ENCODE results near the gene CC2D2A.

Gene CC2D2A

GRCh38 chr4:15425520-15425919, 44.2 kb upstream of the CC2D2A start:
- DNase-seq (ENCODE audit: low read depth in 1 of 2, low spot score in 1 of 2) = no peak
- Histone ChIP-seq H3K4me3 (replicated peaks; ENCODE audit: insufficient read depth, low read length) (no peak overlapping the region), H3K27me3 (ENCODE audit: insufficient read depth, poor library complexity, severe bottlenecking) (no peaks in the 10 kb centered on the region), H3K27ac (replicated peaks) (no peak overlapping the region)
- no peak for TF ChIP-seq POLR2AphosphoS5 (IDR thresholded peaks at IDR 0.05; ENCODE audit: low read depth)
- TF ChIP-seq, protein P1, sequence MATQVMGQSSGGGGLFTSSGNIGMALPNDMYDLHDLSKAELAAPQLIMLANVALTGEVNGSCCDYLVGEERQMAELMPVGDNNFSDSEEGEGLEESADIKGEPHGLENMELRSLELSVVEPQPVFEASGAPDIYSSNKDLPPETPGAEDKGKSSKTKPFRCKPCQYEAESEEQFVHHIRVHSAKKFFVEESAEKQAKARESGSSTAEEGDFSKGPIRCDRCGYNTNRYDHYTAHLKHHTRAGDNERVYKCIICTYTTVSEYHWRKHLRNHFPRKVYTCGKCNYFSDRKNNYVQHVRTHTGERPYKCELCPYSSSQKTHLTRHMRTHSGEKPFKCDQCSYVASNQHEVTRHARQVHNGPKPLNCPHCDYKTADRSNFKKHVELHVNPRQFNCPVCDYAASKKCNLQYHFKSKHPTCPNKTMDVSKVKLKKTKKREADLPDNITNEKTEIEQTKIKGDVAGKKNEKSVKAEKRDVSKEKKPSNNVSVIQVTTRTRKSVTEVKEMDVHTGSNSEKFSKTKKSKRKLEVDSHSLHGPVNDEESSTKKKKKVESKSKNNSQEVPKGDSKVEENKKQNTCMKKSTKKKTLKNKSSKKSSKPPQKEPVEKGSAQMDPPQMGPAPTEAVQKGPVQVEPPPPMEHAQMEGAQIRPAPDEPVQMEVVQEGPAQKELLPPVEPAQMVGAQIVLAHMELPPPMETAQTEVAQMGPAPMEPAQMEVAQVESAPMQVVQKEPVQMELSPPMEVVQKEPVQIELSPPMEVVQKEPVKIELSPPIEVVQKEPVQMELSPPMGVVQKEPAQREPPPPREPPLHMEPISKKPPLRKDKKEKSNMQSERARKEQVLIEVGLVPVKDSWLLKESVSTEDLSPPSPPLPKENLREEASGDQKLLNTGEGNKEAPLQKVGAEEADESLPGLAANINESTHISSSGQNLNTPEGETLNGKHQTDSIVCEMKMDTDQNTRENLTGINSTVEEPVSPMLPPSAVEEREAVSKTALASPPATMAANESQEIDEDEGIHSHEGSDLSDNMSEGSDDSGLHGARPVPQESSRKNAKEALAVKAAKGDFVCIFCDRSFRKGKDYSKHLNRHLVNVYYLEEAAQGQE (IDR thresholded peaks at IDR 0.05; ENCODE audit: insufficient replicate concordance, low read depth) = no peak
- no peak for TF ChIP-seq CTCF (IDR thresholded peaks at IDR 0.05; ENCODE audit: insufficient read depth, low read length)
- TF ChIP-seq SPI1 (IDR thresholded peaks at IDR 0.05; ENCODE audit: borderline replicate concordance, low read depth) = no peak
- TF ChIP-seq GABPA (IDR thresholded peaks at IDR 0.05; ENCODE audit: low read depth) = no peak

DNA sequence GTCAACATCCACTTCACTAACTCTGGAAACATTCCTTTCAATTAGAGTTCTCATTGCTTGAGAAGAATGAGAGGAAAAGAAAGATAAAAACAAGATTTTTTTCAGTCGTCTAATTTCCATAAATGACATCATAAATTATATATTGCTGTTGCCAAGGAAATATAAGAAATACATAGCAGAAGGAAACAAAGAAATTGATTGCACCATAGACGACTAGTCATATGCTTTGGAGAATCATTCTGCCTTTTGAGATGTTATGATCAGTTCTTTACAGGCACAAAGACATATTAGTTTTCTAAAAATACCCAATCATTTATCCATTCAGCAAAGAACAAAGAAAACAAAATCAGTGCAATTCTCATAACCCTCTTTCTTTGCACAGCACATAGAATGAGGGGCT, 42.5 kb upstream of the CC2D2A start:
- Histone ChIP-seq H3K4me3 (replicated peaks; ENCODE audit: insufficient read depth, low read length) (no peak overlapping the region), H3K27ac (replicated peaks) (no peak overlapping the region), H3K27me3 (ENCODE audit: insufficient read depth, poor library complexity, severe bottlenecking) (no peaks in the 10 kb centered on the region)
- DNase-seq (ENCODE audit: low read depth in 1 of 2, low spot score in 1 of 2) = no peak
- TF ChIP-seq, protein P1 (IDR thresholded peaks at IDR 0.05; ENCODE audit: insufficient replicate concordance, low read depth) = no peak
- no peak for TF ChIP-seq SPI1 (IDR thresholded peaks at IDR 0.05; ENCODE audit: borderline replicate concordance, low read depth)
- no peak for TF ChIP-seq CTCF (IDR thresholded peaks at IDR 0.05; ENCODE audit: insufficient read depth, low read length)
- no peak for TF ChIP-seq POLR2AphosphoS5 (IDR thresholded peaks at IDR 0.05; ENCODE audit: low read depth)
- no peak for TF ChIP-seq GABPA (IDR thresholded peaks at IDR 0.05; ENCODE audit: low read depth)

GRCh38 chr4:15427701-15428100, 42.0 kb upstream of the CC2D2A start, which contains the start of gene C1QTNF7:
TSS of gene C1QTNF7 (plus strand) at chr4:15428033. CDS start at chr4:15435744, 7,711 bp downstream.
- no peak within 1 kb of the TSS for H3K27ac ChIP-seq (replicated peaks)
- no peak for TF ChIP-seq CTCF (IDR thresholded peaks at IDR 0.05; ENCODE audit: insufficient read depth, low read length)
- TF ChIP-seq, protein P1 (IDR thresholded peaks at IDR 0.05; ENCODE audit: insufficient replicate concordance, low read depth) = no peak
- no peak for DNase-seq (ENCODE audit: low read depth in 1 of 2, low spot score in 1 of 2)
- no peak within 1 kb of the TSS for H3K4me3 ChIP-seq (replicated peaks; ENCODE audit: insufficient read depth, low read length)
- no peaks in the 10 kb centered on the region for H3K27me3 ChIP-seq (ENCODE audit: insufficient read depth, poor library complexity, severe bottlenecking)

All from HL-60 (cell line).